Smooth muscle cell (in vitro differentiated cells): Measurements from ENCODE around the gene DDN. TPM values are rescaled to one million over a fixed set of nuclear protein-coding genes. Genes with fewer than 3 reads are reported as not detected.

ENCODE experiments used
- DNase-seq: peaks from one replicate; lab custom pipeline; 2025; ENCODE audit not compliant: unreplicated experiment; lab: John Stamatoyannopoulos, UW
- H2AFZ ChIP-seq: fragments of 200-600 bp; sonication (generic); 2 replicates; pipeline ENCODE4 v1.6.0; 2016; ENCODE audit warnings: antibody characterized with exemption, low read depth, mild to moderate bottlenecking
- H3F3A ChIP-seq: fragments of 200-600 bp; sonication (generic); 2 replicates; pipeline ENCODE4 v1.6.0; 2017; ENCODE audit warnings: antibody characterized with exemption, low read depth
- H3K27ac ChIP-seq: fragments of 200-600 bp; sonication (generic); 2 replicates; pipeline ENCODE4 v1.5.1; 2016; ENCODE audit warnings: low read depth, mild to moderate bottlenecking
- H3K27me3 ChIP-seq: fragments of 200-600 bp; sonication (generic); 2 replicates; pipeline ENCODE4 v1.6.1; 2016; ENCODE audit warnings: low read depth, mild to moderate bottlenecking
- H3K36me3 ChIP-seq: fragments of 200-600 bp; sonication (generic); 2 replicates; pipeline ENCODE4 v1.5.1; 2016; ENCODE audit warnings: low read depth
- H3K4me1 ChIP-seq: fragments of 200-600 bp; sonication (generic); 2 replicates; pipeline ENCODE4 v1.5.1; 2016; ENCODE audit warnings: low read depth
- H3K4me2 ChIP-seq: fragments of 200-600 bp; sonication (generic); 2 replicates; pipeline ENCODE4 v1.6.0; 2016; ENCODE audit warnings: mild to moderate bottlenecking
- H3K4me3 ChIP-seq: fragments of 200-600 bp; sonication (generic); 2 replicates; pipeline ENCODE4 v1.5.1; 2016; ENCODE audit warnings: mild to moderate bottlenecking
- H3K79me2 ChIP-seq: fragments of 200-600 bp; sonication (generic); 2 replicates; pipeline ENCODE4 v1.6.0; 2016; ENCODE audit warnings: low read depth, mild to moderate bottlenecking
- H3K9ac ChIP-seq: fragments of 200-600 bp; sonication (generic); 2 replicates; pipeline ENCODE4 v1.6.0; 2016; ENCODE audit warnings: low read depth
- H3K9me3 ChIP-seq: fragments of 200-600 bp; sonication (generic); replicated peaks from 2 replicates; pipeline ENCODE4 v1.5.1; 2016; ENCODE audit warnings: low read depth
- H4K20me1 ChIP-seq: fragments of 200-600 bp; sonication (generic); 2 replicates; pipeline ENCODE4 v1.6.0; 2016; ENCODE audit warnings: low read depth
- WGBS: methylation state at CpG from one replicate; pipeline ENCODE4 v1.1.7; 2016; ENCODE audit warnings: low lambda C conversion rate; 5-methylcytosine and 5-hydroxymethylcytosine counted together
- polyA plus RNA-seq: library from polyadenylated mRNA; unstranded; fragments of >200 nt; fragmentation: Nextera tagmentation; extraction: Ambion mirVana; gene quantifications from 2 replicates; pipeline ENCODE4 v1.2.1, GENCODE V29; 2016
- total RNA-seq: library from RNA; depleted of rRNA; stranded (reverse); fragments of >200 nt; gene quantifications from 2 replicates; pipeline ENCODE4 v1.2.3, GENCODE V29; 2014
- TF ChIP-seq, protein P1 (sequence below): fragments of 200-600 bp; sonication (generic); IDR thresholded peaks from 2 replicates; pipeline ENCODE4 v1.5.1; 2017; ENCODE audit warnings: borderline replicate concordance, mild to moderate bottlenecking, antibody characterized with exemption; ENCODE audit not compliant: insufficient read depth, poor library complexity, severe bottlenecking

DDN gene
- total and polyA plus RNA-seq, 2 experiments from 2014 or later, result 0.03 to 0.13 TPM

DNA sequence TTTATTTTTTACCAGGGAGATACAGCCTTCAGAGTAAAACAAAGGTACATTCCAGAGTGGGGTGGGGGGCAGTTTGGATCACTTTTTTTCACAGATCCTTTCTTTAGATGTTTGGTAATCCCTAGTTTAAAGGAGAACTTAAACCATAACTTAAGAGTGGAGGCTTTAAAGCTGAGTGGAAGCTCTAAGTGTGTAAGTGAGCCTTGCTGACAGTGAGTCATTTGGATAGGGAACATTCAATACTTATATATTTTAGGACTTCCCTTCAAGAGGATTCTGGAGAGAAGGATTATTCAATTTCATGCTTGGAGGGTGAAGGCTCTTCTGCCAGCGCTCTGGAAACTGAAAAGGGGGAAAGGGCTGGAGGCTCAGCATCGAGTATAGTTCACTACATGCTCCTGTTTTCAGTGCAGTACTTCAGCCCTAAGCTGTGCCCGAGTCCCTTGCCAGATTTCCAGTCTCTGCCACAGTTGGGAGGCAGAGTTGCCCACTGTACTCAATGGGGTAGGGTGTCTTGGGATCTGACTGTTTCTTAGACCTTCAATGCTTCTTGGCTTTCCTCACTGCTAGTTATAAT is 11.0 kb upstream of the DDN start:
- Histone ChIP-seq H3K27ac (no peak overlapping the region), H2AFZ (no peak overlapping the region), H3K4me3 (no peak overlapping the region), H3K4me2 (no peak overlapping the region), H3K9ac (no peak overlapping the region), H3K36me3 (peaks cover 5% of the 10 kb centered on the region), H3K27me3 (no peaks in the 10 kb centered on the region), H3K79me2 (peaks cover 1% of the 10 kb centered on the region), H3F3A (no peaks in the 10 kb centered on the region), H3K4me1 (no peaks in the 10 kb centered on the region), H4K20me1 (peaks cover 40% of the 10 kb centered on the region), H3K9me3 (no peaks in the 10 kb centered on the region)
- TF ChIP-seq, protein P1, sequence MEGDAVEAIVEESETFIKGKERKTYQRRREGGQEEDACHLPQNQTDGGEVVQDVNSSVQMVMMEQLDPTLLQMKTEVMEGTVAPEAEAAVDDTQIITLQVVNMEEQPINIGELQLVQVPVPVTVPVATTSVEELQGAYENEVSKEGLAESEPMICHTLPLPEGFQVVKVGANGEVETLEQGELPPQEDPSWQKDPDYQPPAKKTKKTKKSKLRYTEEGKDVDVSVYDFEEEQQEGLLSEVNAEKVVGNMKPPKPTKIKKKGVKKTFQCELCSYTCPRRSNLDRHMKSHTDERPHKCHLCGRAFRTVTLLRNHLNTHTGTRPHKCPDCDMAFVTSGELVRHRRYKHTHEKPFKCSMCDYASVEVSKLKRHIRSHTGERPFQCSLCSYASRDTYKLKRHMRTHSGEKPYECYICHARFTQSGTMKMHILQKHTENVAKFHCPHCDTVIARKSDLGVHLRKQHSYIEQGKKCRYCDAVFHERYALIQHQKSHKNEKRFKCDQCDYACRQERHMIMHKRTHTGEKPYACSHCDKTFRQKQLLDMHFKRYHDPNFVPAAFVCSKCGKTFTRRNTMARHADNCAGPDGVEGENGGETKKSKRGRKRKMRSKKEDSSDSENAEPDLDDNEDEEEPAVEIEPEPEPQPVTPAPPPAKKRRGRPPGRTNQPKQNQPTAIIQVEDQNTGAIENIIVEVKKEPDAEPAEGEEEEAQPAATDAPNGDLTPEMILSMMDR, result no peak
- no peak for DNase-seq
- WGBS, result 98% methylated on average over 3 of the region's 3 CpGs

DNA sequence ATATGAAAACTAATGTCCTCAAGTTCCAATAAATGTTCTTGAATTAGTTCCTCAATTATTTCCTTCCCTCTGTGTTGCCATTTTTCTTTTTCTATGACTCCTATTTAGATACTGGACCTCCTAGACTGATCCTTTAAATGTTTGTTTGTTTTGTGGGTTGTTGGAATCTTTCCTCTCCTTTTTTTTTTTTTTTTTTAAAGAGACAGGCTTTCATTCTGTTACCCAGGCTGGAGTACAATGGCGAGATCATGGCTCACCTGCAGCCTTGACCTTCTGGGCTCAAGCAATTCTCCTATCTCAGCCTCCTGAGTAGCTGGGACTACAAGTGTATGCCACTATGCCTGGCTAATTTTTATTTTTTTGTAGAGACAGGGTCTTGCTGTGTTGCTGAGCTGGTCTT is 9.8 kb upstream of the DDN start:
- Histone ChIP-seq H3F3A (no peaks in the 10 kb centered on the region), H3K27ac (no peak overlapping the region), H3K79me2 (no peaks in the 10 kb centered on the region), H3K9ac (no peak overlapping the region), H2AFZ (no peak overlapping the region), H3K4me3 (no peak overlapping the region), H3K27me3 (no peaks in the 10 kb centered on the region), H3K4me1 (no peaks in the 10 kb centered on the region), H3K36me3 (peaks cover 9% of the 10 kb centered on the region), H3K4me2 (no peak overlapping the region), H3K9me3 (no peaks in the 10 kb centered on the region), H4K20me1 (peaks cover 30% of the 10 kb centered on the region)
- no peak for DNase-seq
- 94% methylated on average over 1 of the region's 1 CpG for WGBS
- TF ChIP-seq, protein P1, result no peak

DNA sequence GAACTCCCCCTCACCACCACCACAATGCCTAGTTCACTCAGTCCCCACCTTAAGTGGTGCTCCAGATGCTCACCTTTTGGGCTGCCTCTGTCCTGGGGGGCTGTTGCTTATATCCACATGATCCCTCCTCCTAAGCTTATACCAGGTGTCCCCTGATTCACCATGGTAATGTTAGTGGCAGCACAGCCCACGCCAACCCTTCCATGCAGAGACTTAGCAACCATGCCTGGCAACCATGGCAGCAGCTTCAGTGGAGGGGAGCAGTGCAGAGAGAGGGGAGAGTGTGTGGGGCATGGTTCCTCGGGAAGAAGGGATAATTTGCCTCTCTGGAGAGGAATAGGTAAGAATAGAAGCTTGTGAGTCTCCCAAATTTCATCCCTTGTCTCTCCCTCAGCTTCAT is 1.2 kb upstream of the DDN start:
- Histone ChIP-seq H3K9me3 (no peaks in the 10 kb centered on the region), H4K20me1 (peaks cover 18% of the 10 kb centered on the region), H3K4me2 (peak overlapping the region; percentile 94), H3F3A (peaks cover 6% of the 10 kb centered on the region), H3K27me3 (peaks cover 38% of the 10 kb centered on the region), H2AFZ (no peak overlapping the region), H3K36me3 (peaks cover 10% of the 10 kb centered on the region), H3K4me1 (peaks cover 11% of the 10 kb centered on the region), H3K9ac (no peak overlapping the region), H3K79me2 (no peaks in the 10 kb centered on the region), H3K4me3 (no peak overlapping the region), H3K27ac (no peak overlapping the region)
- DNase-seq, result no peak
- TF ChIP-seq, protein P1, result no peak
- 77% methylated on average over 2 of the region's 2 CpGs for WGBS
